Measurements from ENCODE around the gene RXFP3. TPM values are rescaled to one million over a fixed set of nuclear protein-coding genes. Genes with fewer than 3 reads are reported as not detected.

RXFP3 gene
- total RNA-seq, 1 donor from 2014 or later: not detected

- peaks cover 22% of the 10 kb centered on the region for H3K4me1 Mint-ChIP-seq (ENCODE audit: low read depth)
- H3K9me3 Mint-ChIP-seq (ENCODE audit: low read depth): no peaks in the 10 kb centered on the region
- peak overlapping the region; percentile 7 for H3K27ac Mint-ChIP-seq
- no peak overlapping the region for H3K4me3 Mint-ChIP-seq (ENCODE audit: low read depth)
- H3K36me3 Mint-ChIP-seq (ENCODE audit: insufficient read depth): no peaks in the 10 kb centered on the region
- no peak for DNase-seq (ENCODE audit: low spot score, unreplicated experiment)
- H3K27me3 Mint-ChIP-seq: no peaks in the 10 kb centered on the region
- TF ChIP-seq CTCF (IDR thresholded peaks at IDR 0.05; ENCODE audit: unreplicated experiment): no peak
These were observed 45.4 kb downstream of the RXFP3 start for GRCh38 chr5:33981408-33982162.

GRCh38 chr5:33984178-33984577 lies 48.0 kb downstream of the RXFP3 start:
- no peak for DNase-seq (ENCODE audit: low spot score, unreplicated experiment)
- peaks cover 22% of the 10 kb centered on the region for H3K4me1 Mint-ChIP-seq (ENCODE audit: low read depth)
- H3K27ac Mint-ChIP-seq: no peak overlapping the region
- H3K9me3 Mint-ChIP-seq (ENCODE audit: low read depth): no peaks in the 10 kb centered on the region
- H3K36me3 Mint-ChIP-seq (ENCODE audit: insufficient read depth): peaks cover 13% of the 10 kb centered on the region
- H3K27me3 Mint-ChIP-seq: no peaks in the 10 kb centered on the region
- H3K4me3 Mint-ChIP-seq (ENCODE audit: low read depth): no peak overlapping the region
- no peak for TF ChIP-seq CTCF (IDR thresholded peaks at IDR 0.05; ENCODE audit: unreplicated experiment)

- Mint-ChIP-seq H3K9me3 (ENCODE audit: low read depth) (no peaks in the 10 kb centered on the region), H3K36me3 (ENCODE audit: insufficient read depth) (peaks cover 16% of the 10 kb centered on the region), H3K4me1 (ENCODE audit: low read depth) (peaks cover 22% of the 10 kb centered on the region), H3K4me3 (ENCODE audit: low read depth) (no peak within 1 kb of the TSS), H3K27me3 (no peaks in the 10 kb centered on the region), H3K27ac (peak within 1 kb of the TSS; percentile 54)
- no peak for DNase-seq (ENCODE audit: low spot score, unreplicated experiment)
- no peak for TF ChIP-seq CTCF (IDR thresholded peaks at IDR 0.05; ENCODE audit: unreplicated experiment)
These were observed 48.5 kb downstream of the RXFP3 start, which contains the start of gene SLC45A2 for GRCh38 chr5:33984671-33985124. Gene SLC45A2, minus strand, starts transcription at chr5:33984693. Its CDS starts 110 bp downstream, at chr5:33984583.

- Mint-ChIP-seq H3K27me3 (no peaks in the 10 kb centered on the region), H3K4me3 (ENCODE audit: low read depth) (no peak overlapping the region), H3K9me3 (ENCODE audit: low read depth) (no peaks in the 10 kb centered on the region), H3K27ac (no peak overlapping the region), H3K4me1 (ENCODE audit: low read depth) (peaks cover 21% of the 10 kb centered on the region), H3K36me3 (ENCODE audit: insufficient read depth) (peaks cover 16% of the 10 kb centered on the region)
- DNase-seq (ENCODE audit: low spot score, unreplicated experiment): no peak
- no peak for TF ChIP-seq CTCF (IDR thresholded peaks at IDR 0.05; ENCODE audit: unreplicated experiment)
These were observed 49.3 kb downstream of the RXFP3 start for GRCh38 chr5:33985447-33985846.

Other genes starting within 250 kb of the RXFP3 start
- gene ADAMTS12, start 44.4 kb upstream of the RXFP3 start, total RNA-seq: 5.2 and 7.8 TPM in 2 replicates
- gene SLC45A2, start 48.3 kb downstream of the RXFP3 start, total RNA-seq: 2.4 and 4.2 TPM in 2 replicates
- gene AMACR, start 71.7 kb downstream of the RXFP3 start, total RNA-seq: 22.0 and 22.1 TPM in 2 replicates
- gene C1QTNF3, start 106.8 kb downstream of the RXFP3 start, total RNA-seq: 9.6 and 11.0 TPM in 2 replicates